ENCODE measurements around the gene PTGES3. TPM values are rescaled to one million over a fixed set of nuclear protein-coding genes. Genes with fewer than 3 reads are reported as not detected.
A peak's percentile ranks its signal among the peaks of the same experiment; 100 is the strongest.

The PTGES3 gene
- total RNA-seq, 1 experiment from 2014 or later: 322 TPM

- CTCF ChIA-PET: interaction anchor here (0.9 kb wide), 1 partner anchor 9 kb away, joined by 5 read pairs; no protein-coding TSS in a partner anchor
- Histone ChIP-seq H3K4me1 (replicated peaks; ENCODE audit: insufficient read depth) (peaks cover 18% of the 10 kb centered on the region), H3K4me2 (peak overlapping the region; percentile 89), H2AFZ (peak overlapping the region; percentile 77), H3K27ac (peak overlapping the region; percentile 36), H3F3A (ENCODE audit: insufficient read depth, low read depth) (peaks cover 36% of the 10 kb centered on the region), H3K9me2 (ENCODE audit: insufficient read depth) (no peaks in the 10 kb centered on the region), H3K27me3 (ENCODE audit: insufficient read depth, low read depth) (no peaks in the 10 kb centered on the region), H4K20me1 (ENCODE audit: insufficient read depth) (peaks cover 35% of the 10 kb centered on the region), H3K9me3 (ENCODE audit: insufficient read depth, low read depth) (no peaks in the 10 kb centered on the region), H3K4me3 (peak overlapping the region; percentile 94), H3K36me3 (ENCODE audit: low read depth) (peaks cover 34% of the 10 kb centered on the region), H3K79me2 (ENCODE audit: low read depth) (peaks cover 48% of the 10 kb centered on the region)
- TSS peak; percentile 61 for BruUV-seq (replicated peaks)
- no peak for TF ChIP-seq CTCF (conservative IDR thresholded peaks at IDR 0.05)
- no peak for TF ChIP-seq EZH2 (IDR thresholded peaks at IDR 0.05; ENCODE audit: low read depth)
- DNase-seq: no peak
- intact Hi-C loops (cut with micrococcal nuclease; ENCODE audit: unreplicated experiment): no loop called here
- POLR2A ChIA-PET (ENCODE audit: unreplicated experiment): interaction anchor here (0.6 to 0.7 kb wide), 3 partner anchors 9 to 40 kb away, joined by 3 read pairs; no protein-coding TSS in a partner anchor
Observed at GRCh38 chr12:56645201-56645716, 42.8 kb downstream of the PTGES3 start.

- H3K4me3 ChIP-seq: peak overlapping the region; percentile 94
- CTCF ChIA-PET: no interaction called here
- peaks cover 36% of the 10 kb centered on the region for H4K20me1 ChIP-seq (ENCODE audit: insufficient read depth)
- H3K79me2 ChIP-seq (ENCODE audit: low read depth): peaks cover 49% of the 10 kb centered on the region
- peaks cover 42% of the 10 kb centered on the region for H3F3A ChIP-seq (ENCODE audit: insufficient read depth, low read depth)
- H3K27me3 ChIP-seq (ENCODE audit: insufficient read depth, low read depth): no peaks in the 10 kb centered on the region
- no peak overlapping the region for H3K27ac ChIP-seq
- peaks cover 37% of the 10 kb centered on the region for H3K36me3 ChIP-seq (ENCODE audit: low read depth)
- intact Hi-C loops (cut with micrococcal nuclease; ENCODE audit: unreplicated experiment): no loop called here
- no peak for DNase-seq
- H3K9me3 ChIP-seq (ENCODE audit: insufficient read depth, low read depth): no peaks in the 10 kb centered on the region
- no peak overlapping the region for H2AFZ ChIP-seq
- H3K9me2 ChIP-seq (ENCODE audit: insufficient read depth): no peaks in the 10 kb centered on the region
- H3K4me1 ChIP-seq (replicated peaks; ENCODE audit: insufficient read depth): peaks cover 18% of the 10 kb centered on the region
- no TSS peak for BruUV-seq (replicated peaks)
- H3K4me2 ChIP-seq: peak overlapping the region; percentile 89
- POLR2A ChIA-PET (ENCODE audit: unreplicated experiment): no interaction called here
- TF ChIP-seq EZH2 (IDR thresholded peaks at IDR 0.05; ENCODE audit: low read depth) (no peak), CTCF (conservative IDR thresholded peaks at IDR 0.05) (no peak)
Observed at GRCh38 chr12:56644654-56645053, 43.4 kb downstream of the PTGES3 start.

GRCh38 chr12:56641219-56641618, 46.9 kb downstream of the PTGES3 start:
- no peak for DNase-seq
- CTCF ChIA-PET: no interaction called here
- Histone ChIP-seq H3K4me3 (no peak overlapping the region), H3K4me1 (replicated peaks; ENCODE audit: insufficient read depth) (peaks cover 14% of the 10 kb centered on the region), H2AFZ (no peak overlapping the region), H4K20me1 (ENCODE audit: insufficient read depth) (peaks cover 39% of the 10 kb centered on the region), H3K9me3 (ENCODE audit: insufficient read depth, low read depth) (no peaks in the 10 kb centered on the region), H3K27ac (no peak overlapping the region), H3K79me2 (ENCODE audit: low read depth) (peaks cover 53% of the 10 kb centered on the region), H3K27me3 (ENCODE audit: insufficient read depth, low read depth) (no peaks in the 10 kb centered on the region), H3F3A (ENCODE audit: insufficient read depth, low read depth) (peaks cover 71% of the 10 kb centered on the region), H3K36me3 (ENCODE audit: low read depth) (peaks cover 52% of the 10 kb centered on the region), H3K9me2 (ENCODE audit: insufficient read depth) (no peaks in the 10 kb centered on the region), H3K4me2 (no peak overlapping the region)
- TF ChIP-seq EZH2 (IDR thresholded peaks at IDR 0.05; ENCODE audit: low read depth) (no peak), CTCF (conservative IDR thresholded peaks at IDR 0.05) (no peak)
- POLR2A ChIA-PET (ENCODE audit: unreplicated experiment): no interaction called here
- BruUV-seq (replicated peaks): no TSS peak
- intact Hi-C loops (cut with micrococcal nuclease; ENCODE audit: unreplicated experiment): no loop called here
